Activated CD4-positive, alpha-beta T cell treated with anti-CD3 and anti-CD28 coated beads for 48 hours (primary cell): ENCODE data around the gene RABL3.
"Not testable (repeated sequence)": the region's sequence is repeated elsewhere in the genome, so short reads cannot be mapped to it uniquely, and the experiment has no call there.

ENCODE experiments used
- DNase-seq: peaks from one replicate; pipeline ENCODE4 v3.0.0-alpha.2; 2020

RABL3 gene

GRCh38 chr3:120743556-120744195 is 1.4 kb upstream of the RABL3 start:
- DNase-seq, result no peak

GRCh38 chr3:120742849-120743365 is 591 bp upstream of the RABL3 start:
- peak; percentile 31 for DNase-seq

- DNase-seq, result no peak
Measured at GRCh38 chr3:120741837-120742197, 499 bp downstream of the RABL3 start.

GRCh38 chr3:120741320-120741719 is 996 bp downstream of the RABL3 start:
- no peak for DNase-seq

GRCh38 chr3:120738006-120738405 is 4.3 kb downstream of the RABL3 start:
- DNase-seq, result not testable (repeated sequence)

GRCh38 chr3:120730576-120731542 is 11.5 kb downstream of the RABL3 start:
- DNase-seq, result no peak

- DNase-seq, result no peak
Measured at GRCh38 chr3:120726791-120727190, 15.5 kb downstream of the RABL3 start.

- peak; percentile 63 for DNase-seq
Measured at GRCh38 chr3:120719167-120719834, 23.0 kb downstream of the RABL3 start.

- DNase-seq, result no peak
Measured at GRCh38 chr3:120713262-120713661, 29.1 kb downstream of the RABL3 start.

- no peak for DNase-seq
Measured at GRCh38 chr3:120710369-120710768, 31.9 kb downstream of the RABL3 start.

GRCh38 chr3:120708408-120708807 is 33.9 kb downstream of the RABL3 start:
- DNase-seq, result no peak

GRCh38 chr3:120706950-120707349 is 35.4 kb downstream of the RABL3 start:
- DNase-seq, result no peak

GRCh38 chr3:120705884-120706582 is 36.3 kb downstream of the RABL3 start:
- no peak for DNase-seq

GRCh38 chr3:120699333-120699732 is 43.0 kb downstream of the RABL3 start:
- DNase-seq, result no peak

GRCh38 chr3:120693439-120694171 is 48.7 kb downstream of the RABL3 start:
- DNase-seq, result no peak

GRCh38 chr3:120689395-120689794 is 52.9 kb downstream of the RABL3 start:
- no peak for DNase-seq

GRCh38 chr3:120688121-120688520 is 54.2 kb downstream of the RABL3 start:
- no peak for DNase-seq

- DNase-seq, result no peak
Measured at GRCh38 chr3:120685411-120685810, 56.9 kb downstream of the RABL3 start.

GRCh38 chr3:120684896-120685295 is 57.4 kb downstream of the RABL3 start:
- DNase-seq, result no peak

- DNase-seq, result no peak
Measured at GRCh38 chr3:120683671-120684301, 58.5 kb downstream of the RABL3 start.

- no peak for DNase-seq
Measured at GRCh38 chr3:120683213-120683612, 59.1 kb downstream of the RABL3 start.
